Dermis microvascular lymphatic vessel endothelial cell (primary cell): ENCODE data around the gene KCNK18. TPM values are rescaled to one million over a fixed set of nuclear protein-coding genes. Genes with fewer than 3 reads are reported as not detected.

Experiments used
- DNase-seq, 2 donors: peaks; one replicate each; pipeline versions ENCODE4 v3.0.0 to v3.0.0-alpha.2; 2010; ENCODE audit warnings: low read depth in 2 of 2
- total RNA-seq: library from RNA; depleted of rRNA; stranded (reverse); fragments of >200 nt; gene quantifications from 2 replicates; pipeline ENCODE4 v1.2.1, GENCODE V29; 2014

KCNK18 gene
- total RNA-seq, 1 donor from 2014 or later: not detected

GRCh38 chr10:117250411-117250810 lies 53.1 kb downstream of the KCNK18 start:
- DNase-seq: no peak

- DNase-seq: no peak
These were observed 56.6 kb downstream of the KCNK18 start for GRCh38 chr10:117253908-117254307.

GRCh38 chr10:117254338-117254737 lies 57.0 kb downstream of the KCNK18 start:
- DNase-seq: no peak

GRCh38 chr10:117254774-117255735 lies 57.8 kb downstream of the KCNK18 start:
- DNase-seq: no peak

GRCh38 chr10:117255835-117256460 lies 58.7 kb downstream of the KCNK18 start:
- no peak for DNase-seq

- DNase-seq: no peak
These were observed 59.6 kb downstream of the KCNK18 start for GRCh38 chr10:117256910-117257309.

- DNase-seq: no peak
These were observed 60.4 kb downstream of the KCNK18 start for GRCh38 chr10:117257721-117258120.

- DNase-seq: no peak
These were observed 62.0 kb downstream of the KCNK18 start for GRCh38 chr10:117259279-117259678.

Other genes starting within 250 kb of the KCNK18 start
- 1.5 and 2.1 TPM in 2 replicates for gene SHTN1, start 192.3 kb upstream of the KCNK18 start, total RNA-seq
- gene VAX1, start 59.2 kb upstream of the KCNK18 start, total RNA-seq: not detected in 2 replicates
- gene SLC18A2, start 43.6 kb downstream of the KCNK18 start, total RNA-seq: under 0.01 TPM in 1 of 2 replicates, not detected in the other
- gene PDZD8, start 178.0 kb downstream of the KCNK18 start, total RNA-seq: 12.3 and 13.1 TPM in 2 replicates